ENCODE results near the gene ABR.

The ABR gene

DNA sequence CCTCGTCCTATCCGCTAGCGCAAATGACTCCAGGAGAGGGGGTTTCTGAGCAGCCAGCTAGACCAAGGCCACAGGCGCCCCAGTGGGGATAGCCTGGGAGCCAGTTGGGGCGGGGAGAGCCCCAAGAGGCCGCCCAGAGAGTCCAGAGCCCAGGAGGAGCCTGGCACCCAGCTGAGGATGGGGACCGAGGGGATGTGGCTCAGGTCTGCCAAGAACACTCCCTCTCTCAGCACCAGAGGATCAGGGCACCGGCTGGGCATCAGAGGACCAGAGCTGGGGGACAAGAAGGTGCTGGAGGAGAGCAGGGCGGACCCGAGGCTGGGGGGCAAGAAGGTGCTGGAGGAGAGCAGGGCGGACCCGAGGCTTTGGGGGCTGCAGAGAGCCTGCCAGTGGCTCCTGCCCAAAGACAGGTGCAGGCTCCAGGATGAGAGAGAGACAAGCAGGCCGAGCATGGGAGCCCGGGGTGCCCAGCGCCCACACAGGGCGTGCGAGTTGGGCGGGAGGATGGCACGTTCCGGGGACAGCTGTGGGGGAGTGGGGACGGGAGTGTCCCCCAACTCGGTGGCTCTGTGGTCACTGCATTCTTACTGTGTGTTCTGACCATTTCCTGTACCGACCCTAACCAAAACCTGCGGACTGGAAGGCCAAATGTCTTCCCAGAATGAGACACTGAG, 143.5 kb downstream of the ABR start:
- Histone ChIP-seq H3K4me3 (ENCODE audit: low read depth in 1 of 2, low read length in 2 of 2) (no peak overlapping the region), H3K4me1 (ENCODE audit: insufficient read depth, low read length) (no peaks in the 10 kb centered on the region), H3K4me2 (ENCODE audit: insufficient read depth, low read length) (no peak overlapping the region), H3K9ac (ENCODE audit: low read depth, low read length) (no peak overlapping the region), H2AFZ (ENCODE audit: low read depth, low read length) (no peak overlapping the region), H3K27me3 (ENCODE audit: insufficient read depth, low read length, poor library complexity) (no peaks in the 10 kb centered on the region), H3K27ac (ENCODE audit: low read length) (no peak overlapping the region), H3K9me3 (ENCODE audit: insufficient read depth, low read length, severe bottlenecking) (no peaks in the 10 kb centered on the region), H3K36me3 (ENCODE audit: insufficient read depth, low read length) (no peaks in the 10 kb centered on the region), H4K20me1 (ENCODE audit: insufficient read depth, low read length) (peaks cover 16% of the 10 kb centered on the region), H3K79me2 (ENCODE audit: insufficient read depth, low read length) (no peaks in the 10 kb centered on the region)
- no peak for TF ChIP-seq EZH2 (IDR thresholded peaks at IDR 0.05; ENCODE audit: borderline replicate concordance, low read depth, low read length, severe bottlenecking)
- no peak for TF ChIP-seq CTCF (IDR thresholded peaks at IDR 0.05; ENCODE audit: borderline replicate concordance, extremely low read depth, low read length, poor library complexity, severe bottlenecking)
- DNase-seq (no peak), ATAC-seq (ENCODE audit: insufficient read depth, low read depth) (no peak)

- H4K20me1 ChIP-seq (ENCODE audit: insufficient read depth, low read length), result peaks cover 16% of the 10 kb centered on the region
- no peak for ATAC-seq (ENCODE audit: insufficient read depth, low read depth)
Observed at GRCh38 chr17:1035546-1036170, 144.1 kb downstream of the ABR start.

GRCh38 chr17:1034652-1035210, 145.1 kb downstream of the ABR start:
- Histone ChIP-seq H3K4me1 (ENCODE audit: insufficient read depth, low read length) (no peaks in the 10 kb centered on the region), H3K27ac (ENCODE audit: low read length) (no peak overlapping the region), H4K20me1 (ENCODE audit: insufficient read depth, low read length) (peaks cover 20% of the 10 kb centered on the region), H3K27me3 (ENCODE audit: insufficient read depth, low read length, poor library complexity) (no peaks in the 10 kb centered on the region), H3K9me3 (ENCODE audit: insufficient read depth, low read length, severe bottlenecking) (no peaks in the 10 kb centered on the region), H3K36me3 (ENCODE audit: insufficient read depth, low read length) (no peaks in the 10 kb centered on the region), H2AFZ (ENCODE audit: low read depth, low read length) (no peak overlapping the region), H3K79me2 (ENCODE audit: insufficient read depth, low read length) (no peaks in the 10 kb centered on the region), H3K9ac (ENCODE audit: low read depth, low read length) (no peak overlapping the region), H3K4me3 (ENCODE audit: low read depth in 1 of 2, low read length in 2 of 2) (no peak overlapping the region), H3K4me2 (ENCODE audit: insufficient read depth, low read length) (no peak overlapping the region)
- DNase-seq, result no peak
- no peak for ATAC-seq (ENCODE audit: insufficient read depth, low read depth)
- TF ChIP-seq EZH2 (IDR thresholded peaks at IDR 0.05; ENCODE audit: borderline replicate concordance, low read depth, low read length, severe bottlenecking) (no peak), CTCF (IDR thresholded peaks at IDR 0.05; ENCODE audit: borderline replicate concordance, extremely low read depth, low read length, poor library complexity, severe bottlenecking) (no peak)

More at GRCh38 chr17:1035546-1036170, 144.1 kb downstream of the ABR start:
- Histone ChIP-seq H3K36me3 (ENCODE audit: insufficient read depth, low read length) (no peaks in the 10 kb centered on the region), H3K4me2 (ENCODE audit: insufficient read depth, low read length) (no peak overlapping the region), H2AFZ (ENCODE audit: low read depth, low read length) (no peak overlapping the region), H3K79me2 (ENCODE audit: insufficient read depth, low read length) (no peaks in the 10 kb centered on the region), H3K27me3 (ENCODE audit: insufficient read depth, low read length, poor library complexity) (no peaks in the 10 kb centered on the region), H3K9ac (ENCODE audit: low read depth, low read length) (no peak overlapping the region), H3K4me1 (ENCODE audit: insufficient read depth, low read length) (no peaks in the 10 kb centered on the region), H3K9me3 (ENCODE audit: insufficient read depth, low read length, severe bottlenecking) (no peaks in the 10 kb centered on the region), H3K4me3 (ENCODE audit: low read depth in 1 of 2, low read length in 2 of 2) (no peak overlapping the region), H3K27ac (ENCODE audit: low read length) (no peak overlapping the region)
- no peak for DNase-seq
- no peak for TF ChIP-seq EZH2 (IDR thresholded peaks at IDR 0.05; ENCODE audit: borderline replicate concordance, low read depth, low read length, severe bottlenecking)
- TF ChIP-seq CTCF (IDR thresholded peaks at IDR 0.05; ENCODE audit: borderline replicate concordance, extremely low read depth, low read length, poor library complexity, severe bottlenecking), result no peak

Data from DND-41 (cell line).